GM12878 (cell line): ENCODE measurements around the gene POLE3. TPM values are rescaled to one million over a fixed set of nuclear protein-coding genes. Genes with fewer than 3 reads are reported as not detected.

Experiments used
- ATAC-seq: fragments of 200-7000 bp; cut with Tn5 transposase; 3 replicates; pipeline ENCODE4 v1.9.1; 2020; ENCODE audit warnings: mild to moderate bottlenecking, moderate library complexity
- BruUV-seq: library from RNA; stranded (reverse); fragments of 400-500 nt; replicated peaks from 2 replicates; lab custom pipeline; 2021; lab: Mats Ljungman, UMichigan
- CTCF ChIA-PET: fragments of 300-600 bp; sonication (Branson Sonifier 250); formaldehyde crosslinking; extraction: SDS; loops from one replicate; lab custom pipeline; 2021; ENCODE audit warnings: inconsistent platforms; lab: Yijun Ruan, JAX
- POLR2A ChIA-PET: fragments of 350-600 bp; formaldehyde crosslinking; extraction: SDS; loops from one replicate; lab custom pipeline; 2021; ENCODE audit warnings: inconsistent platforms; lab: Charles Lee
- RAD21 ChIA-PET: fragments of 300-600 bp; sonication (Branson Sonifier 250); formaldehyde crosslinking; loops from one replicate; lab custom pipeline; 2023; ENCODE audit warnings: antibody characterized with exemption; ENCODE audit not compliant: unreplicated experiment; lab: Charles Lee
- SMC1A ChIA-PET: fragments of 300-600 bp; sonication (Branson Sonifier 250); formaldehyde crosslinking; loops from one replicate; lab custom pipeline; 2023; ENCODE audit not compliant: unreplicated experiment, uncharacterized antibody; lab: Charles Lee
- DNase-seq: peaks from one replicate; pipeline ENCODE4 v3.0.0-alpha.2; 2011; ENCODE audit warnings: low read depth, low spot score
- FAIRE-seq: peaks from 3 replicates; lab custom pipeline; 2011; peaks lifted over from hg19 to GRCh38; lab: Jason Lieb, UNC
- H2AFZ ChIP-seq: 2 replicates; pipeline ENCODE4 v1.6.0; 2011; ENCODE audit warnings: low read depth, low read length, control low read depth; ENCODE audit not compliant: control insufficient read depth
- H3K27ac ChIP-seq: 2 replicates; pipeline ENCODE4 v1.5.1; 2011; ENCODE audit warnings: control low read depth; ENCODE audit not compliant: control insufficient read depth, insufficient read depth
- H3K27me3 ChIP-seq, 2 experiments: replicated peaks in 1 of 2; 2 replicates each; pipeline versions ENCODE4 v1.6.0 to v1.6.1; 2011; ENCODE audit warnings: low read length in 1 of 2; ENCODE audit not compliant: control insufficient read depth in 2 of 2, insufficient read depth in 2 of 2
- H3K36me3 ChIP-seq, 2 experiments: 2 replicates each; pipeline ENCODE4 v1.5.1; 2011; ENCODE audit warnings: low read length in 1 of 2; ENCODE audit not compliant: control insufficient read depth in 2 of 2, insufficient read depth in 2 of 2
- H3K4me1 ChIP-seq: 2 replicates; pipeline ENCODE4 v1.6.1; 2011; ENCODE audit warnings: mild to moderate bottlenecking, low read length, moderate library complexity, mixed read lengths; ENCODE audit not compliant: control insufficient read depth, insufficient read depth
- H3K4me2 ChIP-seq: 2 replicates; pipeline ENCODE4 v1.6.0; 2011; ENCODE audit warnings: control low read depth; ENCODE audit not compliant: control insufficient read depth, insufficient read depth
- H3K4me3 ChIP-seq: fragments of 200-600 bp; sonication (generic); 2 replicates; pipeline ENCODE4 v1.5.1; 2016
- H3K79me2 ChIP-seq: 2 replicates; pipeline ENCODE4 v1.6.0; 2011; ENCODE audit warnings: low read length; ENCODE audit not compliant: control insufficient read depth, insufficient read depth
- H3K9ac ChIP-seq: 2 replicates; pipeline ENCODE4 v1.8.0; 2011; ENCODE audit warnings: low read length, control low read depth, mixed read lengths; ENCODE audit not compliant: control insufficient read depth, insufficient read depth
- H3K9me3 ChIP-seq: replicated peaks from 3 replicates; pipeline ENCODE4 v1.5.1; 2011; ENCODE audit warnings: mild to moderate bottlenecking, low read length; ENCODE audit not compliant: control insufficient read depth, insufficient read depth
- H4K20me1 ChIP-seq: 2 replicates; pipeline ENCODE4 v1.6.0; 2011; ENCODE audit not compliant: control insufficient read depth, insufficient read depth
- BRCA1 ChIP-seq: IDR thresholded peaks from 2 replicates; pipeline ENCODE4 v1.6.1; 2011; ENCODE audit warnings: low read depth, low read length, improper control_type of control experiment
- NFIC ChIP-seq: IDR thresholded peaks from 2 replicates; pipeline ENCODE4 v1.6.1; 2012; ENCODE audit warnings: low read depth, mild to moderate bottlenecking, inconsistent platforms, low read length, moderate library complexity
- PAX5 ChIP-seq: IDR thresholded peaks from 2 replicates; pipeline ENCODE4 v1.6.1; 2011; ENCODE audit warnings: low read depth, low read length, borderline replicate concordance
- POU2F2 ChIP-seq: IDR thresholded peaks from 3 replicates; pipeline ENCODE4 v1.6.1; 2011; ENCODE audit warnings: low read depth, mild to moderate bottlenecking, low read length, borderline replicate concordance
- ZNF687 ChIP-seq: fragments of 450-650 bp; IDR thresholded peaks from 2 replicates; pipeline ENCODE4 v1.6.1; 2017; ENCODE audit warnings: mild to moderate bottlenecking, moderate library complexity
- WGBS: methylation state at CpG from one replicate; pipeline ENCODE4 v1.1.6; 2016; ENCODE audit warnings: low lambda C conversion rate; ENCODE audit not compliant: insufficient replicate concordance, insufficient coverage; ENCODE audit errors: missing lambda C conversion rate; 5-methylcytosine and 5-hydroxymethylcytosine counted together
- in situ Hi-C: fragments of 300-500 bp; cut with MboI; formaldehyde crosslinking; loops from 9 replicates; pipeline ENCODE4 v1.14.3; 2018; ENCODE audit warnings: mixed read lengths
- intact Hi-C: fragments of 100-400 bp; cut with micrococcal nuclease; formaldehyde crosslinking; loops from one replicate; pipeline ENCODE4 v1.14.2; 2022; ENCODE audit not compliant: unreplicated experiment
- polyA plus RNA-seq, 11 experiments: library from polyadenylated mRNA; depleted of rRNA in 4 of 11; unstranded in 6 of 11; stranded (reverse) in 5 of 11; fragments of >200 nt; fragmentation: Nextera tagmentation in 4 of 11; fragmentation: Illumina TruSeq in 1 of 11; extraction: Ambion mirVana in 4 of 11; extraction: Trizol in 1 of 11; gene quantifications; 1 replicate in 1 of 11; 2 replicates in 10 of 11; pipeline versions ENCODE4 v1.2.1 to v1.2.3, GENCODE V29; 2011 to 2016; ENCODE audit warnings: inconsistent platforms in 2 of 11, missing spikeins in 2 of 11, low read depth in 1 of 11
- total RNA-seq, 4 experiments: library from RNA; depleted of rRNA in 3 of 4; stranded (reverse); fragments of >200 nt in 3 of 4; fragmentation: Illumina TruSeq in 1 of 4; extraction: Trizol in 1 of 4; gene quantifications; 2 replicates each; pipeline versions ENCODE4 v1.2.1 to v1.2.3, GENCODE V29; 2013 to 2021
- TF ChIP-seq, protein P1 (sequence below): fragments of 450-650 bp; IDR thresholded peaks from 2 replicates; pipeline ENCODE4 v1.6.1; 2017; ENCODE audit warnings: mild to moderate bottlenecking, low read depth, inconsistent platforms; ENCODE audit not compliant: poor library complexity, severe bottlenecking
- TF ChIP-seq, protein P2 (sequence below): IDR thresholded peaks from 2 replicates; pipeline ENCODE4 v1.6.1; 2012; ENCODE audit warnings: improper control_type of control experiment, low read depth, low read length; ENCODE audit not compliant: insufficient replicate concordance

Gene POLE3
- total and polyA plus RNA-seq, 10 of the 15 experiments (the other 5 are each of a cell fraction or from before 2014, with no cell fraction given), result 40.8 to 116 (median 80.2) TPM

- TF ChIP-seq, protein P1, sequence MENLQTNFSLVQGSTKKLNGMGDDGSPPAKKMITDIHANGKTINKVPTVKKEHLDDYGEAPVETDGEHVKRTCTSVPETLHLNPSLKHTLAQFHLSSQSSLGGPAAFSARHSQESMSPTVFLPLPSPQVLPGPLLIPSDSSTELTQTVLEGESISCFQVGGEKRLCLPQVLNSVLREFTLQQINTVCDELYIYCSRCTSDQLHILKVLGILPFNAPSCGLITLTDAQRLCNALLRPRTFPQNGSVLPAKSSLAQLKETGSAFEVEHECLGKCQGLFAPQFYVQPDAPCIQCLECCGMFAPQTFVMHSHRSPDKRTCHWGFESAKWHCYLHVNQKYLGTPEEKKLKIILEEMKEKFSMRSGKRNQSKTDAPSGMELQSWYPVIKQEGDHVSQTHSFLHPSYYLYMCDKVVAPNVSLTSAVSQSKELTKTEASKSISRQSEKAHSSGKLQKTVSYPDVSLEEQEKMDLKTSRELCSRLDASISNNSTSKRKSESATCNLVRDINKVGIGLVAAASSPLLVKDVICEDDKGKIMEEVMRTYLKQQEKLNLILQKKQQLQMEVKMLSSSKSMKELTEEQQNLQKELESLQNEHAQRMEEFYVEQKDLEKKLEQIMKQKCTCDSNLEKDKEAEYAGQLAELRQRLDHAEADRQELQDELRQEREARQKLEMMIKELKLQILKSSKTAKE, result no peak
- TF ChIP-seq POU2F2, result no peak
These were observed 38.4 kb downstream of the POLE3 start (continued) for GRCh38 chr9:113372059-113372458.

DNA sequence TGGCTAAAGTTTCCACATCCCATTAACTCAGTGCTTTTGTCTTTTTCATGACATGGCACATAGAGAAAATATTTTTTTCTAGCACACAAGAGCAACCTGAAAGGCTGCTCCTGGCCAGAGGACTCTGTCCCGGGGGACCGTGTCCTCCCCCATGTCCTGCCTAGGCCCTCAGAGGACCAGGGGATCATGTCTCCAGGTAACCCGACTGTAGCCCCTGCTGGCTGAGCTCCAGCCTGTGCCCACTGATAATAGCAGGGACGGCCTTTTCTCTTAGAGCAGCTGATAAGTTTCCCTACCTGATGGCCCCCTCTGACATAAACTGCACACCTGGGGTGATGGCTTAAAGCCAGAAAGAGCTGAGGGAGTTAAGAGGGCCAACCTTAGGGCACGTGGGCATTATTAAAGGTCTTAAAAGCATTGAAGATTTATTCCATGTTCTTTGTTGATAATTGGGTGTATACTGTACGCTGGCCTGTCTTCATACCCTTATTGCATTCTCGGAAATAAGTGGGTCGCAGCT lies 39.6 kb downstream of the POLE3 start:
- Histone ChIP-seq H3K27me3 (no peaks in the 10 kb centered on the region), H3K4me2 (no peak overlapping the region), H3K9me3 (no peaks in the 10 kb centered on the region), H3K4me3 (no peak overlapping the region), H2AFZ (no peak overlapping the region), H3K27ac (no peak overlapping the region), H3K79me2 (peaks cover 5% of the 10 kb centered on the region), H4K20me1 (no peaks in the 10 kb centered on the region), H3K4me1 (peaks cover 18% of the 10 kb centered on the region), H3K36me3 (peaks cover 5 to 7% of the 10 kb centered on the region in 2 experiments), H3K9ac (no peak overlapping the region)
- ChIA-PET SMC1A (no interaction called here), CTCF (no interaction called here), POLR2A (no interaction called here), RAD21 (no interaction called here)
- BruUV-seq, result no TSS peak
- no peak for FAIRE-seq
- 77% methylated on average over 8 of the region's 8 CpGs for WGBS
- in situ Hi-C loops (no loop called here), intact Hi-C loops (no loop called here)
- DNase-seq, result no peak
- no peak for ATAC-seq
- TF ChIP-seq PAX5 (no peak), NFIC (no peak), ZNF687 (no peak), BRCA1 (no peak)
- TF ChIP-seq, protein P2, sequence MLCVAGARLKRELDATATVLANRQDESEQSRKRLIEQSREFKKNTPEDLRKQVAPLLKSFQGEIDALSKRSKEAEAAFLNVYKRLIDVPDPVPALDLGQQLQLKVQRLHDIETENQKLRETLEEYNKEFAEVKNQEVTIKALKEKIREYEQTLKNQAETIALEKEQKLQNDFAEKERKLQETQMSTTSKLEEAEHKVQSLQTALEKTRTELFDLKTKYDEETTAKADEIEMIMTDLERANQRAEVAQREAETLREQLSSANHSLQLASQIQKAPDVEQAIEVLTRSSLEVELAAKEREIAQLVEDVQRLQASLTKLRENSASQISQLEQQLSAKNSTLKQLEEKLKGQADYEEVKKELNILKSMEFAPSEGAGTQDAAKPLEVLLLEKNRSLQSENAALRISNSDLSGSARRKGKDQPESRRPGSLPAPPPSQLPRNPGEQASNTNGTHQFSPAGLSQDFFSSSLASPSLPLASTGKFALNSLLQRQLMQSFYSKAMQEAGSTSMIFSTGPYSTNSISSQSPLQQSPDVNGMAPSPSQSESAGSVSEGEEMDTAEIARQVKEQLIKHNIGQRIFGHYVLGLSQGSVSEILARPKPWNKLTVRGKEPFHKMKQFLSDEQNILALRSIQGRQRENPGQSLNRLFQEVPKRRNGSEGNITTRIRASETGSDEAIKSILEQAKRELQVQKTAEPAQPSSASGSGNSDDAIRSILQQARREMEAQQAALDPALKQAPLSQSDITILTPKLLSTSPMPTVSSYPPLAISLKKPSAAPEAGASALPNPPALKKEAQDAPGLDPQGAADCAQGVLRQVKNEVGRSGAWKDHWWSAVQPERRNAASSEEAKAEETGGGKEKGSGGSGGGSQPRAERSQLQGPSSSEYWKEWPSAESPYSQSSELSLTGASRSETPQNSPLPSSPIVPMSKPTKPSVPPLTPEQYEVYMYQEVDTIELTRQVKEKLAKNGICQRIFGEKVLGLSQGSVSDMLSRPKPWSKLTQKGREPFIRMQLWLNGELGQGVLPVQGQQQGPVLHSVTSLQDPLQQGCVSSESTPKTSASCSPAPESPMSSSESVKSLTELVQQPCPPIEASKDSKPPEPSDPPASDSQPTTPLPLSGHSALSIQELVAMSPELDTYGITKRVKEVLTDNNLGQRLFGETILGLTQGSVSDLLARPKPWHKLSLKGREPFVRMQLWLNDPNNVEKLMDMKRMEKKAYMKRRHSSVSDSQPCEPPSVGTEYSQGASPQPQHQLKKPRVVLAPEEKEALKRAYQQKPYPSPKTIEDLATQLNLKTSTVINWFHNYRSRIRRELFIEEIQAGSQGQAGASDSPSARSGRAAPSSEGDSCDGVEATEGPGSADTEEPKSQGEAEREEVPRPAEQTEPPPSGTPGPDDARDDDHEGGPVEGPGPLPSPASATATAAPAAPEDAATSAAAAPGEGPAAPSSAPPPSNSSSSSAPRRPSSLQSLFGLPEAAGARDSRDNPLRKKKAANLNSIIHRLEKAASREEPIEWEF, result no peak
